ENCODE data around the gene DAB2.

The DAB2 gene

DNA sequence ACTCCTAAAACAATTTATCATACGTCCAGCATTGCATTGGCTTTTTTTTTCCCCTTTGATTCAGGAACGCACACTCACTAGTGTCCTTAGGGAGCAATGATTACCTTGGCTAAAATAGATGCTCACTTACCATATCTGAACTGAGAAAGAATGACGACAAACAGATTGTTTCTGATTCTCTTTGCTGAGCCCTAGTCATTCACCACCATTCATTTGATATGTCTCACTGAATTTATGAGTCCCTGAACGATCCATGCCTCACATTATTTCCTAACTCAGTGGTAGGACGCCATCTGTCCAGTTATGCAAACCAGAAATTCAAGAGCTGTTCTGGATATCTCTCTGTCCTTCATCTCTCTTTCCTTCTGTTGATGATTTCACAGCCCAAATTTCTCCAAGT, 39.3 kb upstream of the DAB2 start:
- Histone ChIP-seq H3K4me1 (ENCODE audit: control insufficient read depth, insufficient read depth, low read length) (no peaks in the 10 kb centered on the region), H3K4me3 (ENCODE audit: insufficient read depth, low read depth, low read length) (no peak overlapping the region), H3K27ac (ENCODE audit: insufficient read depth, low read depth, low read length, poor library complexity, severe bottlenecking) (no peak overlapping the region), H3K9me3 (ENCODE audit: control insufficient read depth, low read length) (no peaks in the 10 kb centered on the region), H3K27me3 (ENCODE audit: control insufficient read depth, insufficient read depth, low read length, poor library complexity, severe bottlenecking) (no peaks in the 10 kb centered on the region), H3K36me3 (ENCODE audit: control insufficient read depth, insufficient read depth, low read length) (no peaks in the 10 kb centered on the region)
- WGBS, 2 experiments, result 93 to 94% methylated on average over 5 of the region's 5 CpGs

DNA sequence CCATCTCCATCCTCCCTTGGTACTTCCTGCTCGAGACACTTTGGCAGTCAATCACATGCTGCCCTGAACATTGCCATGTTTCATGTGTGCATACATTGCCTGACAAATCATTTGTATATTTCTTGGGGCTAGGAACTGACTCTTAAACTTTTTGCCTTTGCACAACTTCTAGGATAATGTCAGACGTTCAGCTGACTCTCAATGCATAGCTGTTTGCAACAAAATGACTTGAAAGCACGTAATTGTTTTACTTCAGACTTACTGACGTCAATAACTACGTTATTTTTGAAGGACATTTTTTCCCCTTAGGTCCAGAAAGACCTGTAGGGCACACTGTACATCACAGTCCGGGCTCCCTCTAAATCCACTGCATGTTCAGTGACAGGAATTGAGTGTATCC, 37.4 kb upstream of the DAB2 start:
- Histone ChIP-seq H3K27me3 (ENCODE audit: control insufficient read depth, insufficient read depth, low read length, poor library complexity, severe bottlenecking) (no peaks in the 10 kb centered on the region), H3K36me3 (ENCODE audit: control insufficient read depth, insufficient read depth, low read length) (no peaks in the 10 kb centered on the region), H3K4me3 (ENCODE audit: insufficient read depth, low read depth, low read length) (no peak overlapping the region), H3K4me1 (ENCODE audit: control insufficient read depth, insufficient read depth, low read length) (no peaks in the 10 kb centered on the region), H3K27ac (ENCODE audit: insufficient read depth, low read depth, low read length, poor library complexity, severe bottlenecking) (no peak overlapping the region), H3K9me3 (ENCODE audit: control insufficient read depth, low read length) (no peaks in the 10 kb centered on the region)
- 89 to 90% methylated on average over 6 of the region's 6 CpGs for WGBS, 2 experiments

DNA sequence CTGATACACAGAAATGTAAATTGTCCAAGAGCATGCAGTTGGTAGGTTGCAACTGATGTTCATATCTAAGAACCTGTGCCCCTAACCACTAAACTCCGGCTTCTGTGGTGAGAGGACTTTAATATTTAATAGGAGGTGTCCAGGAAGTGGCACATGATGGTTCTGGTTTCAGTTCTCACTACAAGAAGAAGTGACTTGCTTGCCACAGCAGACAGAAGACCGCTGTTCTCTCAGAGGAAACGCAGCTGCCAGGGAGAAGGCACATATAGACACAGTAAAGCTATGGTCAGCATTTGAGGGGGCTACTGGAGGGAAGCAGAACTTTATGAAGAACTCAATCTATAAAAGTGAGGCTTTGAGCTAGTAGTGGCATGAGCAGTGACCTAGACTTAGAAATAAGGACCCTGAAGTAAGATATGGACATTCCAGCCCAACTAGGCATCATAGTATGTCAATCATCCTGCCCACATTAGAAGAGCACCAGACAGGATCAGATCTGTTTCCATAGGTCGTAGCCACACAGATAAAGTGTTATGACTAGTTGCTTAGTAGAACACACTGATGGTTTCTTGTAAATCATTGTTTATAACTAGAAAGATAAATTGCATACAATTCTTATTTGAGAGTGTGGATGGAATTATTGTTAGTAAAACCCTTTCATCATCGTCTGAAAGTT, 36.4 kb upstream of the DAB2 start:
- no peaks in the 10 kb centered on the region for H3K36me3 ChIP-seq (ENCODE audit: control insufficient read depth, insufficient read depth, low read length)
- WGBS, 2 experiments, result 92 to 95% methylated on average over 5 of the region's 5 CpGs
- H3K4me1 ChIP-seq (ENCODE audit: control insufficient read depth, insufficient read depth, low read length), result no peaks in the 10 kb centered on the region
- no peaks in the 10 kb centered on the region for H3K27me3 ChIP-seq (ENCODE audit: control insufficient read depth, insufficient read depth, low read length, poor library complexity, severe bottlenecking)
- H3K27ac ChIP-seq (ENCODE audit: insufficient read depth, low read depth, low read length, poor library complexity, severe bottlenecking), result no peak overlapping the region
- H3K4me3 ChIP-seq (ENCODE audit: insufficient read depth, low read depth, low read length), result no peak overlapping the region
- no peaks in the 10 kb centered on the region for H3K9me3 ChIP-seq (ENCODE audit: control insufficient read depth, low read length)

DNA sequence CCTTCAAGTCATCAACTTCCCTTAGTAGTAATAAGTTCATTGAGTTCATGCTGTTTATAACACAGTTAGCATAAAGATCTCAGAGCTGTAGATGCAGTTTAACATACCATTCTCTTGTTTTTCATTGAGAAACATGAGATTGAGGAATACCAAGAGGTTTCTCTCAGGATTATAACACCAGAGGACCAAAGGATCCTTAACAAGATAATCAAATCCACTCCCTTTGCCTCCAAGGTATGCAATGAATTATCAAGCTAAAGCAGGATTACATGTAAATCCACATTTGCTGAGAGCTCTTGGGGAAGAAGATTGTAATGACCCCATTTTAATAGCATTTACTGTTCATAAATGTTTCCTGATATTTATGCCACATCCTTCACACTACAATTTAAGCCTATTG, 35.1 kb upstream of the DAB2 start:
- H3K9me3 ChIP-seq (ENCODE audit: control insufficient read depth, low read length), result no peaks in the 10 kb centered on the region
- no peaks in the 10 kb centered on the region for H3K4me1 ChIP-seq (ENCODE audit: control insufficient read depth, insufficient read depth, low read length)
- no peaks in the 10 kb centered on the region for H3K36me3 ChIP-seq (ENCODE audit: control insufficient read depth, insufficient read depth, low read length)
- H3K27ac ChIP-seq (ENCODE audit: insufficient read depth, low read depth, low read length, poor library complexity, severe bottlenecking), result no peak overlapping the region
- no peak overlapping the region for H3K4me3 ChIP-seq (ENCODE audit: insufficient read depth, low read depth, low read length)
- H3K27me3 ChIP-seq (ENCODE audit: control insufficient read depth, insufficient read depth, low read length, poor library complexity, severe bottlenecking), result no peaks in the 10 kb centered on the region

DNA sequence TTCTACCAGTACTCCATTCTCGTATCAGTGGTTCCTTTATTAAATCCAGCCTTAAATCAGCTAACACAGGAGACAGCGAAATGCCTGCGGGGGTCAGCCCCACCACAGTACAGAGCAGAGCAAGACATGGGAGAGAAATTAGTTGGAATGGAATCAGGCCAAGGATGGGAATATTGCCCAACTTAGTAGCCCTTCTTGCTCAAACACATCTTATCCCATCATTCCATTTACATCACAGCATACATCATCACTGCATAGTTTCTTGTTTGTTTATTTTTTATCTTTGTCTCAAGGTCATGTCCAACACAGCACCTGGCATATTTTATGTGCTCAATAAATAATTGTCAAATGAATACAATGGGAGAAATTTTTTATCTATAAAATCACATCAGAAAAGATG, 34.3 kb upstream of the DAB2 start:
- WGBS, 2 experiments, result 98 to 100% methylated on average over 3 of the region's 3 CpGs
- no peaks in the 10 kb centered on the region for H3K4me1 ChIP-seq (ENCODE audit: control insufficient read depth, insufficient read depth, low read length)
- H3K4me3 ChIP-seq (ENCODE audit: insufficient read depth, low read depth, low read length), result no peak overlapping the region
- no peaks in the 10 kb centered on the region for H3K36me3 ChIP-seq (ENCODE audit: control insufficient read depth, insufficient read depth, low read length)
- H3K27ac ChIP-seq (ENCODE audit: insufficient read depth, low read depth, low read length, poor library complexity, severe bottlenecking), result no peak overlapping the region
- H3K9me3 ChIP-seq (ENCODE audit: control insufficient read depth, low read length), result no peaks in the 10 kb centered on the region
- no peaks in the 10 kb centered on the region for H3K27me3 ChIP-seq (ENCODE audit: control insufficient read depth, insufficient read depth, low read length, poor library complexity, severe bottlenecking)

DNA sequence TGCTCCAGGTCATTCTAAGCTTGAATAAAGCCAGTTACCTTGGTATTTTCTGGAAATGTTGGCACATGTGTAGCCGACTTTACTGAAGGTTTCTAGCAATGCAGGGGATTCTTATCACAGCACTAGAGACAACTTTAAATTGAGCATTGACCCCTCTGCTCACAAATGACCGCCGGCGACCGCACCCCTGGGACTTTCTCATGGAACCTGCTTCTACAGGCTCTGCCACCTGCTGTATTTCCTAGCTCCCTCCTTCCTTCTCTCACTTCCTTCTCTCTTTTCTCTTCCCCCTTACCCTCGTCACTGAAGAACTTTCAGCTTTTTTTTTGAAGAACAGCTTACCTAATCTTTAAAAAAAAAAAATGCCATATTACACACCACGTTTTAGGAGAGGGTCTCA, 30.9 kb upstream of the DAB2 start:
- no peaks in the 10 kb centered on the region for H3K27me3 ChIP-seq (ENCODE audit: control insufficient read depth, insufficient read depth, low read length, poor library complexity, severe bottlenecking)
- H3K36me3 ChIP-seq (ENCODE audit: control insufficient read depth, insufficient read depth, low read length), result no peaks in the 10 kb centered on the region
- H3K4me3 ChIP-seq (ENCODE audit: insufficient read depth, low read depth, low read length), result no peak overlapping the region
- no peak overlapping the region for H3K27ac ChIP-seq (ENCODE audit: insufficient read depth, low read depth, low read length, poor library complexity, severe bottlenecking)
- no peaks in the 10 kb centered on the region for H3K4me1 ChIP-seq (ENCODE audit: control insufficient read depth, insufficient read depth, low read length)
- 91 to 92% methylated on average over 7 of the region's 7 CpGs for WGBS, 2 experiments
- H3K9me3 ChIP-seq (ENCODE audit: control insufficient read depth, low read length), result no peaks in the 10 kb centered on the region

DNA sequence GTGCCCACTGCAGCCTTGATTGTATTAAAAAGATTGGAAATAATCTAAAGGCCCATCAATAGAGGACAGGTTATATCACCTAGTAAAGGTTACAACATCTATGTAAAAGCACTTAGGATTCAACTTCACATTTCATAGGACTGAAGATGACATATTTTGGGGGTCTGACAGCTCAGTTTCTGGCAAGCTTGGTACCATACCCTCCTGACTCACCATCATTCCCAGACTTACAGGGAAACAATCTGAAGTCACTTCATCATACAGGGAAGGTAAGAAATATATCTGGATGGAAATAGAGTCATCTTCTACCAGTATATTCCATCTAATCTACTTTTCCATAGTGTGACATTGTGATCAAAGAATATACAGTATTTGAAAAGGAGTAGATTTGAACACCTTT, 28.8 kb upstream of the DAB2 start:
- Histone ChIP-seq H3K4me3 (ENCODE audit: insufficient read depth, low read depth, low read length) (no peak overlapping the region), H3K9me3 (ENCODE audit: control insufficient read depth, low read length) (no peaks in the 10 kb centered on the region), H3K27me3 (ENCODE audit: control insufficient read depth, insufficient read depth, low read length, poor library complexity, severe bottlenecking) (no peaks in the 10 kb centered on the region), H3K36me3 (ENCODE audit: control insufficient read depth, insufficient read depth, low read length) (no peaks in the 10 kb centered on the region), H3K27ac (ENCODE audit: insufficient read depth, low read depth, low read length, poor library complexity, severe bottlenecking) (no peak overlapping the region), H3K4me1 (ENCODE audit: control insufficient read depth, insufficient read depth, low read length) (no peaks in the 10 kb centered on the region)

DNA sequence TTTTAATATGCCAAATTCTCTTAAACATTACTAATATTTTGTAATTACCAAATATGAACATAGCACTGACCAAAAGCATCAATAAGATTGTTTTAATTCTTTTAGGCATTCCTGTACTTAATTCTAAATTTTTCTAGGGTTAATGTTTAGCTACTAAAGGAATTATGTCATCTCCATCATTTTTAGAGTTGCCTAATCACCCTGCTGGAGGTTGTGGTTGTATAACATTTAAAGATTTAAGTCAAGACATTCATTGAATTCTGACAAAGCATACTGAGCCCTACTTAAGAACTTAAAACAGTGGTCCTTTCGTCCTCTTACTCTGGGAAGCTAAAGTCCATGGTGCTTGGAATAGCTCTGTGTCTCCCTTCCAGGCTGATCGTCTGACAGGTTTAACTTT, 28.1 kb upstream of the DAB2 start:
- whole genome bisulfite sequencing, 2 experiments, result 81% methylated on average over 2 of the region's 2 CpGs

DNA sequence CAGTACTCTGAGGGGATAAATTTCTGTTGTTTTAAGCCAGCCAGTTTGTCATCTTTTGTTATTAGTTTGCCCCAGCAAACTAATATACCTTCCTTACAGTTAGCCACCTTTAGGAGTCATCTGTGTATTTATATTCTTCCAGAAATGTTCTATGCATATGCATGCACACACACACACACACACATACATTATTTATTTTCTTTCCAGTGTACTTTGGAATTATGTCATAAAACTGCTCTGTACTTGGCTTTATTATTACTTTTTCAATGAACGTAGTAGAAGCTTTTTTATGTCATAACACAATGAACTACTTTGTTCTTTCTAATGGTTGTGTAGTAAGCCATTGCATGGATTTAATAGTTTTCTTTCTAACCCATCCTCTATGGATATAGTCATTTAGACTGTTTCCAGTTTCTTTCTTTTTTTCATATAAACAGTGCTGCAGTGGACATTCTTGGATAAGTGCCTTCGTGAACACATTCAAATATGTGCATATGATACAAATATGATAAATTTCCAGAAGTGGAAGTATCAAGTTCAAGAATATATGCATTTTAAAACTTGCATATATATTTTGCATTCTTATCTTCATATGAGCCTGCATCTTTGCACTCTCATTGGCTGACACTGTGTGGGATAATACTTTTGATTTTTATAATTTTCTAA, 26.6 kb upstream of the DAB2 start:
- no peaks in the 10 kb centered on the region for H3K4me1 ChIP-seq (ENCODE audit: control insufficient read depth, insufficient read depth, low read length)
- no peaks in the 10 kb centered on the region for H3K9me3 ChIP-seq (ENCODE audit: control insufficient read depth, low read length)
- WGBS, 2 experiments, result 100% methylated on average over 1 of the region's 2 CpGs; no CpG with 5 or more reads in 1 of the 2 experiments
- H3K4me3 ChIP-seq (ENCODE audit: insufficient read depth, low read depth, low read length), result no peak overlapping the region
- H3K27me3 ChIP-seq (ENCODE audit: control insufficient read depth, insufficient read depth, low read length, poor library complexity, severe bottlenecking), result no peaks in the 10 kb centered on the region
- H3K36me3 ChIP-seq (ENCODE audit: control insufficient read depth, insufficient read depth, low read length), result no peaks in the 10 kb centered on the region
- no peak overlapping the region for H3K27ac ChIP-seq (ENCODE audit: insufficient read depth, low read depth, low read length, poor library complexity, severe bottlenecking)

More for the DNA sequence above, 28.1 kb upstream of the DAB2 start:
- no peak overlapping the region for H3K27ac ChIP-seq (ENCODE audit: insufficient read depth, low read depth, low read length, poor library complexity, severe bottlenecking)
- H3K27me3 ChIP-seq (ENCODE audit: control insufficient read depth, insufficient read depth, low read length, poor library complexity, severe bottlenecking), result no peaks in the 10 kb centered on the region
- no peaks in the 10 kb centered on the region for H3K9me3 ChIP-seq (ENCODE audit: control insufficient read depth, low read length)
- no peak overlapping the region for H3K4me3 ChIP-seq (ENCODE audit: insufficient read depth, low read depth, low read length)
- no peaks in the 10 kb centered on the region for H3K4me1 ChIP-seq (ENCODE audit: control insufficient read depth, insufficient read depth, low read length)
- no peaks in the 10 kb centered on the region for H3K36me3 ChIP-seq (ENCODE audit: control insufficient read depth, insufficient read depth, low read length)

DNA sequence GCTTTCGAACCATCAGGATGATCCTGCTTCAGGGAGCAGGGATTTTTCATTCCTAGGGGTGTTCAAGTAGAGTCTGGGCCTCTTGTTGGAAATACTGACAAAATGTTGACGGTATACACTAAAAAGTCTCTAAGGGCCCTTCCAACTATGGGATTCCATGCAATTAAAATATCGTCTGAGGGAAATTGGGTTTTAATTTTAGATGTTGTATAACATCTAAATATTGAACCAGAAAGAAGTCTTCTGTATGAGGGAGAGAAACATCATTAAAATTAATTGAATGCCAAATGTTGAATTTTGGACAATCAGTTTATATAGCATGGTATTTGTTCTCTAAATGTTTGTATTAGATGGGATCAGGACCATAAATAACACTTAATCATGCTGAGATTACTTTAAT, 25.7 kb upstream of the DAB2 start:
- H3K9me3 ChIP-seq (ENCODE audit: control insufficient read depth, low read length), result no peaks in the 10 kb centered on the region
- H3K27me3 ChIP-seq (ENCODE audit: control insufficient read depth, insufficient read depth, low read length, poor library complexity, severe bottlenecking), result no peaks in the 10 kb centered on the region
- WGBS, 2 experiments, result 84 to 92% methylated on average over 2 to 3 of the region's 3 CpGs
- H3K36me3 ChIP-seq (ENCODE audit: control insufficient read depth, insufficient read depth, low read length), result no peaks in the 10 kb centered on the region
- H3K4me1 ChIP-seq (ENCODE audit: control insufficient read depth, insufficient read depth, low read length), result no peaks in the 10 kb centered on the region
- H3K4me3 ChIP-seq (ENCODE audit: insufficient read depth, low read depth, low read length), result no peak overlapping the region
- H3K27ac ChIP-seq (ENCODE audit: insufficient read depth, low read depth, low read length, poor library complexity, severe bottlenecking), result no peak overlapping the region

Data from ectodermal cell (in vitro differentiated cells).